CD4-positive, alpha-beta T cell treated with Interferon alpha-2 for 1 hour (primary cell): Measurements from ENCODE around the gene RTKN2.

ENCODE experiments used
- DNase-seq, 2 donors: peaks; one replicate each; pipeline ENCODE4 v3.0.0-alpha.2; 2020 to 2022

The RTKN2 gene

DNA sequence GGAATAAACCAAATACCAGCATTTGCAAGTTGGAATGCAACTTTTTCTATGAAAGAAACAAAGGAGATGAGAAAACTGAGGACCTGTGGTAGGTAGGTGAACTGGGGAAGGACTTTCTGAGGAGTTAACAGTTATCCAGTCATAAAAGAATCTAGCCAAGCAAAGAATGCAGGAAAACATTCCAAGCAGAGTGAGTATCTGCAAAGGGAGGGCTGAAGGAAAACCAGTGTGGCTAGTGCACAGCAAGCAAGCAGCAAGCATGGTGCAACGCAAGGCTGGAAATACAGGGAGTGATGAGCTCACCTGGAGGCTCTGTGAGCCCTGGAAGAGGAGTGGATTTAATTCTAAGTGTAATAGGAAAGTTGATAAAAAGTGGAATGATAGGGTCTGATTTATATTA is 44.0 kb downstream of the RTKN2 start:
- no peak for DNase-seq

DNA sequence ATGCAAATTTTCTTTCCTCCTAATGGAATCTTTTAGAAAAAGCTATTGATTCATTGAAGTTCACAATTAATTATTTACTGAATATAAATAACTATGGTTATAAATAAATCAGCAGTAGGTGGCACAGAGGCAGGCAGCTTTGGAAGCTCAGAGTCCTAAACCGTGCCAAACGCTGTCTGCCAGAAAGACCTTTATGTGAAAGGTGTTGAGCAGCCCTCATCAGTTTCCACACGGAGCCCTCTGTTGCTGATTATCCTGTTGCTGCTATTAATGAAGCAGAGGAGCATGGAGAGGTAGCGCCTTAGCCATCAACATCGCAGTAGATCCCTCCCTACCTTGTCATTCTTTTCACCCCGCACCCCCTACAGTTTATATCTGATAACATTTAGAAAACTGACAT is 51.0 kb downstream of the RTKN2 start:
- DNase-seq = peak in 1 of 2 donors; percentile 4

DNA sequence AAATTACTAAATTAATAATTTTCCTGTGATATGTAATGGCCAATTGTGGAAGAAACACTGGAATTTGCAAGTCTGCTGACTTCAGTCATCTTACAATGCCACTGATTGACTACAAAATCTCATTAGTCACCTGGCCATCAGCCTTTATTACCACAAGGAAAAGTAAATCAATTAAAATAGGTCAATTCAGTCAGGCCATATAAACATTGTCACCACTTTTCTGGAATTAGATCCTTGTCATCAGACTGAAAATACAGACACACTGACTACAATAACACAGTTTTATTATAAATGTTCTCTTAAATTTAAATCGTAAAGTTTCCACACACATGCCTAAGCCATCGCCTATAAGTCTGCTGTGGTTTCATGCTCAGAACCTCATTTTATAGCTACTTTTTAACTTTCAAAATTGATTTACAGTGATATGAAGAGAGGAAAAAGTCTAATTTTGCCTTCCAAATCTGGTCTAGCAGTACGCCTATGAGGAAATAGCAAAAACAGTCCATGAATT is 54.2 kb downstream of the RTKN2 start:
- DNase-seq = no peak

DNA sequence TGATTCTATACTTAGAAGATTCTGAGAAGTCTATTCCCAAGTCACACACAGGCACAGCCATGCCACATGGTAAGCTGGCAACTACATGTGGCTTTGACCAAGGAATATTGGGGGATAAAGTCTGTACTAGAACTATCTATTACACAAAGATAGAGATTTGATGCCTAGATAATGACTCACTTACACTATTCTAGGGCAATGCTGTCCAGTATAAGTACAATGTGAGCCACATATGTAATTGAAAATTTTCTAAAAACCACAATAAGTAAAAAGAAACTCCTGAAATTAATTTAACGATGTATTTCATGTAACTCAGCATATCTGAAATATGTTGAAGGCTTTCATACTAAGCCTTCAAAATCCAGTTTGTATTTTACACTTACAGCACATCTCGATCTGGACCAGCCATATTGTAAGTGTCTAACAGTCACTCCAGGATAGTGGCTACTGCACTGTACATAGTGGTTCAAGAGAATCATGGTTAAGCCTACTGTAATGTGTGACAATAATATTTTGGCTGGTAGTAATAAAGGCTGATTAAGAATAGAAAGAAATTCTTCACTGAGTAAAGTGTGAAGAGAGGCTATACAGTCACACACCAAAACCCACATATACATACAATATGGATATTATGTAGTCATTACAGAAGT is 62.8 kb downstream of the RTKN2 start:
- no peak for DNase-seq

DNA sequence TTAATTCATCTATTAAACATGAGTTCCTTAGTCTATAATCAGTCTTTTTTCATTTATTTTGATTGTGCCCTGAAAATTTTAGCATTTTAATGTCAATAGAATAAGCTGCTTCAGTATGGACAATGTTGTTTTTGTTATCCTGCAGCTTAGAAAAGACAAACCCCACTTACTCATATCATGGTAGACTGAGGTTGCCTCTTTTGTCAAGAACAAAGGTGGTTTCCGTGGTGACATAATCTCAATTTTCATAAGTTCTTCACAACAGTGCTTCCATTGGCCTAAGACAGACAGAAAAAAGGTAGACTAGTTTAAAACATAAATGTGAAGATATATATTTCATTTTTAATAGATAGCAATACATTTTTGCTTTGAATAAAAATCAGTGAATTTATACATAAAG is 69.1 kb downstream of the RTKN2 start:
- DNase-seq = peak in 1 of 2 donors; percentile 34

DNA sequence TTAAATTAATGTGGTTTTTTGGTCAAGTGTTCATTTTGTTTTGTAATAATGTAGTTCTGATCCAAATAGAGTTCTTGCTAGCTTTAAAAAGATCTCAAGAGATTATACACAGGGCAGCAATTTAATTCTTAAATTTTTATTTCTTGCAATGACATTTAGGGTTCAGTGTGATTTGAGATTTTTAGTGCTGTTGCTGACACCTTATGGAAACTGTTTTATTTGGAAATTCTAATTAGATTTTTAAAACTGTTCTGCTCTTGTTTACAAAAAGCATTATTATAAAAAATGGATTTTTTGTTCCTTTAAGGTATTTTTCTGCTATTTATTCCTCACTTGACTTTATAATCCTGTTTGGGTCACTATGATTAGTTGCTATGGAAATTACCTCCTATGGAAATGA is 72.1 kb downstream of the RTKN2 start:
- DNase-seq = no peak

DNA sequence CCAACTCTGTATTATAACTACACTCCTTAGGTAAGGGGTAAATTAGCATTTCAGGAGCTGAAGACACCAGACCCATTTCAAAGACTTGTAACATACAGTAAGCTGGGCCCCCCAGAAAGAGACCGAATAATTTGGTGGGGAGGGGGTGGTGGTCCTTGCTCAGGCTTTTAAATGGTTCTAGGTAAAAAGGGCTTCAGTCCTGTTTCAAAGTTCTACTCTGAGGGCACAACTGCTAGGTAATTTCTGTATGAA is 73.0 kb downstream of the RTKN2 start:
- DNase-seq = no peak

DNA sequence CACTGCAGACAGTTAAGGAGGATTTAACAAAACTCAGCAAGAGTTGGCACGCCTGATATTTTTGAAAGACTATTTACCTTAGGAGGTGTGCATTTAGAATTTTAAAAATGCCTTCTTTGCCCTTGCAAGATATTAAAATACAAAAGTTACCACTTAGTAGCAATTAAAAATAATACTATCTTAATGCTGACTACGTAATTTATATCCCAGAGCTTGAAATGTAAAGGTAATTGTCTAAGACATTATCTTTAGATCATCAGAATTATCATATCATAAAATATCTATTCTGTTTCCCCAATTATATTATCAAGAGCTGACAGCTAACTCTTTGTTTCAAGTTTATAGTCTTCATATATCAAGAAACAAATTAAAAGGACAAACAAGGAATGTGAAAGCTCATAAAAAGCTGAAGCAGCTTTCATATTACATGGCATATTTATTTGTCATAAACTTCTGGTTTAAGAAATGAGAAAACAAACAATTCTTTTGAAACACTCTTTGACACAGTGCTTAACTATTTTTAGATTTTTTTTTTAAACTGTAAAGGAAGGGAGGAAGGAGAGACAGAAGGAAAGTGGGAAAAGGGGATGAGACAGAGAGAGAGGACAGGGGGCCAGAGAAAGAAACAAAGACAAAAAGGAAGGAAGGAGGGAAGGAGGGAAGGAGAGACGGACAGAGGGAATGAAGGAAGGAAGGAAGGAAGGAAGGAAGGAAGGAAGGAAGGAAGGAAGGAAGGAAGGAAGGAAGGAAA is 73.5 kb downstream of the RTKN2 start:
- DNase-seq = no peak

DNA sequence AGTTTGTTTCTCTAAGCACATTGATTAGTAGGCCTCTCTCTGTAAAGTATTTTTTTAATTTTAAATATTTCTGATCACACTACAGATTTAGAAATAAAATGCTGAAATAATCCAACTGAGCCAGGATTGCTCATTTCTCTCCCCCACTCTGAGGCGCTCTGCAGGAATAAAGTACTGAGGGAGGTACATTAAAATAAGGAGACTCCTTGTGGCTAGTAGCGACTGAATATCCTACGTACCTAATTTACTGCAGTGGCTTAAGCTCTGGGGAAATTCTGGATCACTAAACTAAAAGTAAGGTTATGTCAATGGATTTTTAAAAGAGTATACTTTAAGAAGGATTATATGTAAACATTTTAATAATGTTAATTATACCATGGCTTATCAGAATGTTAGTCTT is 75.2 kb downstream of the RTKN2 start:
- DNase-seq = no peak

DNA sequence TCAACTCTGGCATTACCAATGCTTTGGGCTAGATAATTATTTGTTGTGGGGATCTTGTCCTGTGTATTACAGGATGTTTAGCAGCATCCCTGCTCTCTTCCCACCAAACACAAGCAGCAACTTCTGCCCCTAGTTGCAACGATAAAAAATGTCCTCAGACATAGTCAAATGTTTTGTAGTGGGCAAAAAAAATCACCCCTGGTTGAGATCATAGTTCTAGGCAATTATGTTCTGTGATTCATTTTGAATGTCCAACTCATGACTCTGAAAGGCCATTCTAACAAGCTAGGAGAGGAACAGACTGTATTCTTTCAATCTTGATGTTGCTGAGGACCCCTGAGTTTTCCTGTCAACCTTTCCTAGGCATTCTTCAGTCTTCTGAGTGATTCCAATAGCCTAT is 79.5 kb downstream of the RTKN2 start:
- no peak for DNase-seq

DNA sequence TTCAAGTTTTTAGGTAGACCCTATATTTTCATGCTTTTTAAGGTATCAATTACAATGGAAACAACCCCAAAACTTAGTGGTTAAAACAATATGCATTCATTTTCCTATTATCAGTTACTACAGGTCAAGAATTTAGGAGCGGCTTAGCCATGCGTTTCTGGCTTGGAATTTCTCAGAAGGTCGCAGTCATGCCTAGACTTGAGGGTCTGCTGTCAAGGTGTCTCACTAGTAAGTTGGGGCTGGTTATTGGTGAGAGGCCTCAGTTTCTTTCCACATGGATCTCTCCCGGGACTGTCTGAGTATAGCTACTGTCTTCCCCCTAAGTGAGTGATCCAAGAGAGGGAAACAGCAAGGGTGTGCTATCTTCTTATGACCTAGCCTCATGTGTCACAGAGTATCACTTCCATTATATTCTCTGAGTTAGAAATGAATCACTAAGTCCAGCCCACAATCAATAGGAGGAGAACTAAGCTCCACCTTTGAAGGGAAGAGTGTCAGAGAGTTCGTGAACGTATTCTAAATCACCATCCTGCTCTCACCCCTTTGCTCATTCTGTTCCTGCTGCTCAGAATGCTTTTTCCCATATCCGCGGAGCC is 80.5 kb downstream of the RTKN2 start:
- DNase-seq = no peak

DNA sequence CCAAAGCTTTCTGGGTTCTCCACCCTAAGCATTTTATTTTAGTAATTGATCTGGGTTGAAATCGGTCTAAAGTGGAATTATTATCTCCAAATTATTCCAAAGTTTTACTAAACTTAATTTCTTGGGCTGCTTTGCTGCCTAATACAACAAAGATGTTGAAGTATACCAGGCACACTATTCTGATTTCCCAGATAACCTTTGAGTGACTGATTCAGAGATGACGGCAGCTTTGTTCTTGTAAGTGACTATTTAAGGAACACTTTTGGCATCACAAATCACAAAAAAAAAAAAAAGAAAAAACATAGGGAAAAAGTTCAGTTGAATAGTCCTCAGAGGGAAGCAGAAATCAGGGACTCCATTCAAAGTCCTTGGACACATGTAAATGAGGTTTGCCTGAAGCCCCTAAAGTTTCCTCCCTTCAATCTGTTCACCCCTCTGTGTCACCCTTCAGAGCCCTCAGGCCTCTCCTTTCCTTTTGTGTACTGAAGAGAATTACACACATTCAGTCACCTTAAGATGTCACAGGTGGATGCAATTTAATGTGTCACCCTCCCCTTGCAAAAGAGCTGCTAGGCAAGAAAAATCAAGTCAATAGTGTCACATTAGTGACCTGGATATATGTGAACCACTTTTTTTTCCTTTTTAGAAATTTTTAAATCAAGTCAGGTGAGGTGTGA is 81.5 kb downstream of the RTKN2 start:
- DNase-seq = no peak

DNA sequence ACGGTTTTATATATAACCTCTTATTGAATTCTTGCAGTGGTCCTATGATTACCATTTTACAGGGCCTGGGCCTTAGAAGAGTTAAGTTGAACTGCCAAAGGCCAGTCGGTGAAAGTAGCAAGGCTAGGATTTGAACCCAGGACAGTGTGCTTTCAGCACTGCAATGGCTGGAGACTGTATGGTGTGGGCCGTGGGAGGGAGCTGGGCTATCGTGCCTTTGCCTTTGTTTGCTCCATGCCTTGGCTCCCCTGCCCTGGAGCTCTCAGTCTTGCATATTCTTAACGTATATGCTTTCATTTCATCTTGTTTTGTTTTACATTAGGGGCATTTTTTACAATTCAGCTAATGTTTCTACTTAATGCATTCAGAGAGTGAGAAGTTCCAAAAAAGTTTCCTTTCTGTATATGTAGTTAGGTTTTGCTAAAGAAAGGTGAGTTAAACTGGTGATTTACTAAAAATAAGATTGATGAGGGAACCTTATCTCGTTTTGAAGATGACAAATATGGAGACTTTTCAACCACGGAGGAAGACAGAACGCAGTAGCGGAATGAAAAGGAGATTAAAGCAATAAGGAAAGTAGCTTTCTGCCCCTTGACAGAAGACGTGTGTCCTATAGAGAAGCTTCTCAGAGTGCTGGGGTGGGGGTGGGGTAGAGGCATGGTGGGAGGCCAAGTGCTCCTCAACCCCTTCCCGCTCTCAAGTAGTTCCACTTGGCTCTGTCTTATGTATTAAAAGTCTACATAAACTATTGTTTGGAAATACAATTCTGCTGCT is 82.5 kb downstream of the RTKN2 start:
- no peak for DNase-seq

DNA sequence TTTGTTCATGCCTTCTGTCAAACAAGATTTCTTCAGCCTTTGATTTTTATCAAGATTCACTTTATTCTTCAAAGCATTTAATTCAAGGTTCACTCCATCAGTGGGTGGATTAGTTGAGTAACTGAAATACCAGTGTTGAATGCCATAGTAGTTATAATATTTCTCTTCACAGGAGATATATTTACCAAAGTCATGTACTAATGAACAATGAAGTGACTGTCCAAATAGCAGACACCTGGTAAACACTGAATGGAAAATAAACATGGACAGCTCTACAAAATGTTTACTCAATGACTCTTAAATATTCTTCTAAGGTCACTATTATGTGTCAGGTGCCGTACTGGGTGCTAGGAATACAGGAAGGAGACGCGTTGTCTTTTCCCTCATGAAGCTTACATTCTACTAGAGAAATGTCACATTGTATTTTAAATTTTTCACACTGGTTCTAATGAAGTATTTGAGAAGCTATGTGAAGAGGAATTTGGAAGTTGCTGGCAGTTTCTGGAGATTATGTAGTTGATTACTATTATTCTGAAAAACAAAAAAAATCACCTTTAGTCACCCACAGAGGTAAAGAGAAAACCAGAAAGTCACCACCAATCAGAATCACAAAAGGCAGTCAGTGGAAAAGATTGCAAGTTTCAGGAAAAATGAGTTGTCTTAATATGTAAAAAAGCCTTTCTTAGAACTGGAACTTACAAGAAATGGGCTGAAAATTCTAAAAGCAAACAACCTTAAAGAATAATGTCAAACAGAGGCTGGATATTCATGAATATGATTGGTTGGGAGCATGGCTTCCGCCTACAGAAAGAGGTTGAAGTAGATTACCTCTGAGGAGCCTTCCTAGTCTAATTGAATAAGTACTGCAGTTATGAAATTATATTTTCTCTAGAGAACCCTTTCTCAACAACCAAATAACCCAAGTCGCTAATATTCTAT is 84.5 kb downstream of the RTKN2 start:
- peak in 1 of 2 donors; percentile 48 for DNase-seq

DNA sequence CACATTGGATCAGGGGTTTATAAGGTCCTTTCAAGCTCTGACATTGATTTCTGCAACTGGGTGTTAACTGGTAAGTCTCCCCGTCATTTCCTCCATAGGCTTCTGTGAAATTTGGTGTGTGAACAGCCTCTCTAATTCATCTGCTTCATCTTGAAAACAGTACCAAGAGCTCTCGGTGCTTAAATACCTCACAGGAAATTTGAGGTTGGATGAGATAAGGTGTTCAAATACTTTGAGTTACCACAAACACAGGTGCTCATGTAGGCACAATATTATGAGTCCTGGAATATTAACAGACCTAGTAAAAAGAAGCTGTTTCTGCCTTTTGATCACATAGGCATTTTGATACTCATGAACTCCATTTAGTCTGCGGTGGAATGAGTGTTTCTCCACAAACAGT is 85.2 kb downstream of the RTKN2 start:
- peak; percentile 73 to 88 for DNase-seq

DNA sequence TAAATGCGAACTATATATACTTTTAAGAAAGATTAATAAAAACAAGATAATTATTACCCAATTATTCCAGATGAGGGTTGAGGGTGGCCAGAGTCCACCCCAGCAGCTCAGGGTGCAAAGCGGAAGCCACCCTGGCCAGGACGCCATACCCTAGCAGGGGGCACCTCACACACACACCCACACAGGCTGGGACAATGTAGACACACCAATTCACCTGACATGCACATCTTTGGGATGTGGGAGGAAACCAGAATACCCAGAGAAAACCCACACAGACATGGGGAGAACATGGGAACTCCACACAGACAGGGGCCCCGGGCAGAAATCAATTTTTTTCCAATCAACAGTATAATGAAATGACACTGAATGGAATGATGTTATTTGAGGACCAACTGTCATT is 86.0 kb downstream of the RTKN2 start:
- no peak for DNase-seq

DNA sequence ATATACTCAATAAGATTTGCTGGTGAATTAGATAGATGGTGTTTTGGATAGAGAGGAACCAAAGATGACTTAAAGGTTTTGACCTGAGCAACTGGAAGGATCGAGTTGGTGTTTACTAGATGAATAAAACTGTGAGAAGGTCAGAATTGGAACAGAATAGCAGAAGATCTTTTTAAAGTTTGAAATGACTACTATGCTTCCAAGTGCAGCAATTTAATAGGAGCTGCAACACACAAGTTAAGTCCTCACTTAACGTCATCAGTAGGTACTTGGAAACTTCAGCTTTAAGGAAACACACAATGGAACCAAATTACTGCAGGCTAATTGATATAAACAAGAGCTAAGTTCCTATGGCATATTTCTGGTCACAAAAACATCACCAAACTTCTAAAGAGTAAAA is 86.5 kb downstream of the RTKN2 start:
- DNase-seq = no peak

DNA sequence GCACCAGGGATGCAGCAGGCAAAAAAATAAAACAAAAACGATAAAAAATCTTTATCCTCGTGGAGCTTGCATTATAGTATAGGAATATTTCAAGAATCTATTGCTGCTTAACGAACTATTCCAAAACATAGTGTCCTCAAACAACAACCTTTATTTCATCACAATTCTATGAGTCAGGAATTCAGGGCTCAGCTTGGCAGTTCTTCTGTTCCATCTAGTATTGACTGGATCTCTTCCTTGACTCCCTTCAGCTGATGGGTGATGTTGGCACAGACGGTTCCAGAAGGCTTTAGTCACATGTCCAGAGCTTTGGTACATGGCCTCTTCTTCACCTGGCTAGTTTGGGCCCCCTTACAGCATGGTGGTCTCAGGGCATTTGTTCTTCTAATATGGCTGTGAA is 88.0 kb downstream of the RTKN2 start:
- DNase-seq = no peak

DNA sequence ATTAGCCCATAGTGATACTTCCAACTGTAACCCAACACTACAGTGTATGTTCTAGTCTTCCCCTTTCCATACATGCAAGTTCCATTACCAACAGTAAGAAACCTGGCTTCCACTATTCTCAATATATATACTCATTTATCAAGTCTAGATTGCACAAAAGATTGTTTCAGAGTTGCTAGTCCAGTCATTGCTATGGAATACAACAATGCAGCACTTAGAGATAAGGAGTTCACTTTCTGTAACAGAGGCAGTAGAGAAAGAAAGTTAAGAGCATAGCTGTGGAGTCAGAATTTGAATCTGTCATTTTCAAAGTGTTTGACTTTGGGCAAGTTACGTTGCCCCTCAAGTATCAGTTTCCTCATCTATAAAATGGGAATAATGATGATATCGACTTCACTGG is 90.1 kb downstream of the RTKN2 start:
- no peak for DNase-seq

DNA sequence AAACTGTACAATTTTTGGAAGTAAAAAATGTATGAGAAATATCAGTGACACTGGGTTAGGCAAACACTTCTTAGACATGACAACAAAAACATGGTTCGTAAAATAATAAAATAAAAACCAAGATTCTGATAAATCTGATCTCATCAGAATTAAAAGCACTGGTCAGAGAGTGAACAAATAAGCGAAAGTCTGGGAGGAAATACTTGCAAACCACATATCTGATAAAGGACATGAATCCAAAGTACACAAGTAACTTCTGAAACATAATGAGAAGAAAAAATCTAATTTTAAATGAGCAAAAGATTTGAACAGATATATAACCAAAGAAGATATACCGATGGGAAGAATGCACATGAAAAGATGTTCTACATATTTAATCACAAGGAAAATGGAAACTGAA is 91.5 kb downstream of the RTKN2 start:
- no peak for DNase-seq

DNA sequence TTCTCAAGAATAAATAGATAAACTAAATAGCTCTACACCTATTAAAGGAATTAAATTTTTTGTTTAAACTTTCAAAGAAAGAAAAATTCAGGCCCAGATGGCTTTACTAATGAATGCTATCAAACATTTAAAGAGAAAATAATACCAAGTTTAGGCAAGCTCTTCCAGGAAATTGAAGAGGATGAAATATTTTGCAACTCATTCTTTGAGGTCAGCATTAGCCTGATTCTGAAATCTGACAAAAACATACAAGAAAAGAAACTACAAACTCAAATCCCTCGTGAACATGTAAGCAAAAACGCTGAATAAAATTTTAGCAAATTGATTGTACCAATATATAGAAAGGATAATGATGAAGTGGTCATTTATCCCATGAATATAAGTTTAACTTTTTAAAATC is 93.4 kb downstream of the RTKN2 start:
- DNase-seq = no peak

DNA sequence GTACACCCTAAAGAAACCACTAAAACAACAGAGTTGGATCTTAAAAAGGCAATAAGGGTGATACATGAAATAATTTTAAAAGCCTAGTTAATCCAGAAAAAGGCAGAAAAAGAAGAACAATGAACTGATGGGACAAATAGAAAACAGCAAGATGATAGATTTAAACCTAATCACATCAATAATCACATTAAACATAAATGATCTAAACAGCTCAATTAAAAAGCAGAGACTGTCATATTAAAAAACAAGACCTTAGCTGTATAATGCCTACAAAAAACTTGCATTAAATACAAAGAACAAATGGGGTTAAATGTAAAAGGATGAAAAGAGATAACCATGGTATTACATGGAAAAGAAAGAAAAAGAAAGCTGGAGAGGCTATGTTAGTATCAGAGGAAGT is 96.2 kb downstream of the RTKN2 start:
- no peak for DNase-seq
